SH-SY5Y (cell line): ENCODE results near the gene AKR7A2.

Experiments used
- GATA2 ChIP-seq: IDR thresholded peaks from 2 replicates; pipeline ENCODE4 v1.6.1; 2011; ENCODE audit warnings: mild to moderate bottlenecking, low read depth, low read length
- GATA3 ChIP-seq: IDR thresholded peaks from 2 replicates; pipeline ENCODE4 v1.6.1; 2011; ENCODE audit warnings: low read depth, mild to moderate bottlenecking, low read length, moderate library complexity

DNA sequence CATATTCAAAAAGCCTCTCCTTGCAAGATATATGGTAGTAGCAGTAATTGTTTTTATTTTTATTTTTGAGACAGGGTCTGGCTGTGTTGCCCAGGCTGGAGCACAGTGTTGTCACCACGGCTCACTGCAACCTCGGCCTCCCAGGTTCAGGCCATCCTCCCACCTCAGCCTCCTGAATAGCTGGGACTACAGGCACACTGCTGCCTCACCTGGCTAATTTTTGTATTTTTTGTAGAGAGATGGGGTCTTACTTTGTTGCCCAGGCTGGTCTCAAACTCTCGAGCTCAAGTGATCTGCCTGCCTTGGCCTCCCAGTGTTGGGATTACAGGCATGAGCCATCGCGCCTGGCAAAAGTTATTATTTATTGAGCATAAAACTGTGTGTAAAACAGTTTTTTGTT lies 38.6 kb upstream of the AKR7A2 start:
- TF ChIP-seq GATA3, result no peak
- TF ChIP-seq GATA2, result no peak
